ENCODE data around the gene EXOSC5.

EXOSC5 gene

DNA sequence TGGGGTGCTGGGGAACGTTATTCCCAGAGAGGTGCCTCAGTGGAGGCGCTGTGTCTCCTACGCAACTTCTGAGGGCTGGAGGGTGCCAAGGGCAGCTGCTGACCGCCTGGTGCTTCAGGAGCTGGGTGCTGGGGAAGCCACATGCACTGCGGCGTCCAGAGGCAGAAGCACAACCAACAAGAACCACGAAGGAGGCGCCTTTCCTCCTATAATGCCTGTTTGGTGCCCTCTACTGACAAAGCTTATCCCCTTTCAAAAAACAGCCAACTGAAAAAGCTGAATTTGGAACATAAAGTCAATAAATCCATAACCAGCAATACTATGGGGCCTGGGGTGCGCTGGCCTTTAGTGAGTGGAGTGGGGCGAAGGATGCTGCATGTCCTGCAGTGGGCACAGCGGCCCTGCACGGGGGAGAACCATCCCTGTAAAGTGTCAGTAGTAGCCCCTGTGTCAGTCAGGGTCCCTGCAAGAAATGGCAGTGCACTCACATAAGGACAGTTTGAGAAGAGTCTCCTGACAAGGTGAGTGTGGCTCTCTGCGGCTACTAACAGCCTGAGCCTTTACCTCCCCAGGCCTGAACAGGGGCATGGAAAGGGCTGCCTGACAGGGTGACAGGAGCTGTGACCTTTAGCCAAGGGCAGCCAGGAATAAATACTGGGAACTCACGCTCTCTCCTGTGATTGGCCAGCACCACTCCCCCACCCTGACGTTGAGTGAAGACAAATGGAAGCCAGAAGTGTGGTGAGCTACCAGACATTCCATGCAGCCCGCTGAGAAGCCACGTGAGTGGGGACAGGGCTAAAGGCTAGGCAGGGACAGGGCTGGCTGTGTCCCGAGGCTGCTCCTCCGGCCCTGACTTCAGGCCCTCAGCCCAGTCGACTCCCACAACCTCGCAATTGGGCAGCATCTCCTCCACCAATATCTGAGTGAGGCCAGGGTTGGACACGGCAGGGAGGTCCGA, 34.5 kb upstream of the EXOSC5 start:
- no peak for DNase-seq (ENCODE audit: extremely low spot score)
- ChIA-PET POLR2A (interaction anchor here (1.0 to 1.3 kb wide), 2 partner anchors 8 kb away, joined by 3 to 4 read pairs; partner anchors contain the start of gene DMAC2), CTCF (interaction anchor here (0.6 to 0.8 kb wide), 2 partner anchors 16 to 24 kb away, joined by 3 to 4 read pairs; no protein-coding TSS in a partner anchor)
- TF ChIP-seq ZNF384 (IDR thresholded peaks at IDR 0.05) (no peak), L3MBTL2 (conservative IDR thresholded peaks at IDR 0.05) (no peak), LEF1 (IDR thresholded peaks at IDR 0.05; ENCODE audit: borderline replicate concordance) (no peak), NFRKB (IDR thresholded peaks at IDR 0.05) (no peak), FOXK2 (IDR thresholded peaks at IDR 0.05) (no peak), ELF4 (IDR thresholded peaks at IDR 0.05) (no peak), FOXA1 (IDR thresholded peaks at IDR 0.05) (no peak), SP1 (IDR thresholded peaks at IDR 0.05) (no peak), FOXM1 (IDR thresholded peaks at IDR 0.05; ENCODE audit: borderline replicate concordance) (no peak), ARNT (IDR thresholded peaks at IDR 0.05) (no peak), SUZ12 (IDR thresholded peaks at IDR 0.05) (no peak), CTBP1 (IDR thresholded peaks at IDR 0.05; ENCODE audit: borderline replicate concordance) (no peak), HDGF (IDR thresholded peaks at IDR 0.05; ENCODE audit: borderline replicate concordance) (no peak), TARDBP (IDR thresholded peaks at IDR 0.05) (no peak), BHLHE40 (IDR thresholded peaks at IDR 0.05; ENCODE audit: borderline replicate concordance) (no peak)
- TF ChIP-seq, protein P1, sequence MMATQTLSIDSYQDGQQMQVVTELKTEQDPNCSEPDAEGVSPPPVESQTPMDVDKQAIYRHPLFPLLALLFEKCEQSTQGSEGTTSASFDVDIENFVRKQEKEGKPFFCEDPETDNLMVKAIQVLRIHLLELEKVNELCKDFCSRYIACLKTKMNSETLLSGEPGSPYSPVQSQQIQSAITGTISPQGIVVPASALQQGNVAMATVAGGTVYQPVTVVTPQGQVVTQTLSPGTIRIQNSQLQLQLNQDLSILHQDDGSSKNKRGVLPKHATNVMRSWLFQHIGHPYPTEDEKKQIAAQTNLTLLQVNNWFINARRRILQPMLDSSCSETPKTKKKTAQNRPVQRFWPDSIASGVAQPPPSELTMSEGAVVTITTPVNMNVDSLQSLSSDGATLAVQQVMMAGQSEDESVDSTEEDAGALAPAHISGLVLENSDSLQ (IDR thresholded peaks at IDR 0.05): no peak

DNA sequence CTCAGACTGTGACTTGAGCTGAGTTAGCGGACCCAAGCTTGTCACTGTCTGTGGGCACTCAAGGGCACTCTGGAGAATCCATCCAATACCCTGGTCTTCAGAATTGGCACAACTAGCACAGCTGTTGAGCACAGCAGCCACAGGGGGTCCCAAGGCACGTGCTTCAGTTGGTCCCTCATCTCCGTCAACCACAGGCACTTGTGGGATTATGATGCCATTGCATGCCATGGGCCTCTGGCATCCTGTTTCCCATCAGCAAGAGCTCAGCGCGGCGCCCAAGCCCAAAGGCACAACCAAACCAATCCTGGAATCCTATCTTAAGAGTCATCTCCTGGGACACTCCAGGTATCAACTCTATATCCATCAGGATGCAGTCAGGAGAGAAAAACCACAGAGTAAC, 33.8 kb upstream of the EXOSC5 start:
- TF ChIP-seq ARNT (IDR thresholded peaks at IDR 0.05): no peak
- TF ChIP-seq CTBP1 (IDR thresholded peaks at IDR 0.05; ENCODE audit: borderline replicate concordance): no peak
- no peak for TF ChIP-seq FOXM1 (IDR thresholded peaks at IDR 0.05; ENCODE audit: borderline replicate concordance)
- TF ChIP-seq ELF4 (IDR thresholded peaks at IDR 0.05): no peak
- TF ChIP-seq SP1 (IDR thresholded peaks at IDR 0.05): no peak
- TF ChIP-seq BHLHE40 (IDR thresholded peaks at IDR 0.05; ENCODE audit: borderline replicate concordance): no peak
- ChIA-PET POLR2A (interaction anchor here (1.0 to 1.3 kb wide), 2 partner anchors 8 to 9 kb away, joined by 3 to 4 read pairs; partner anchors contain the start of gene DMAC2), CTCF (interaction anchor here (0.6 to 0.8 kb wide), 3 partner anchors 17 to 23 kb away, joined by 3 to 4 read pairs (median 3); no protein-coding TSS in a partner anchor)
- DNase-seq (ENCODE audit: extremely low spot score): no peak

DNA sequence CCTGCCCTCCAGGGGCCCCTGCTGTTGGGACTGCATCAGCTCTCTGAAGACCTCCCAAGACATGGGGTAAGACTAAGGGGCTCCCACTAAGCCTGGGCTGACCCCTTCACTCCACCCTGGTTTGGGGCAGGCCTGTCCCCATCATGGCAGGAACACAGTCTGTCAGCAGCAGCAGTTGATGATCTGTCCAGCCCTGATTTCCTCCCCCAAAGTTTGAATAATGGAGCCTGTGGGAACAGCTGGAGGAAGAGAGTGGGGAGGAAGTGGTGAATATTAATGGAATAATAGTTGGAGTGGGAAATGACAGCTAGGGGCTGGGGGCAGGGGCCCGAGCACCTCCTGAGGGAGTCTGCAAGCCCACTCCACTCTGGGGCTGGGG, 31.3 kb upstream of the EXOSC5 start:
- ChIA-PET CTCF (no interaction called here), POLR2A (interaction anchor here (1.7 to 2.0 kb wide), 2 partner anchors 9 to 11 kb away, joined by 5 to 8 read pairs; partner anchors contain the start of gene DMAC2)
- no peak for TF ChIP-seq L3MBTL2 (conservative IDR thresholded peaks at IDR 0.05)
- no peak for TF ChIP-seq ARNT (IDR thresholded peaks at IDR 0.05)
- no peak for TF ChIP-seq FOXA1 (IDR thresholded peaks at IDR 0.05)
- no peak for TF ChIP-seq LEF1 (IDR thresholded peaks at IDR 0.05; ENCODE audit: borderline replicate concordance)
- no peak for DNase-seq (ENCODE audit: extremely low spot score)

DNA sequence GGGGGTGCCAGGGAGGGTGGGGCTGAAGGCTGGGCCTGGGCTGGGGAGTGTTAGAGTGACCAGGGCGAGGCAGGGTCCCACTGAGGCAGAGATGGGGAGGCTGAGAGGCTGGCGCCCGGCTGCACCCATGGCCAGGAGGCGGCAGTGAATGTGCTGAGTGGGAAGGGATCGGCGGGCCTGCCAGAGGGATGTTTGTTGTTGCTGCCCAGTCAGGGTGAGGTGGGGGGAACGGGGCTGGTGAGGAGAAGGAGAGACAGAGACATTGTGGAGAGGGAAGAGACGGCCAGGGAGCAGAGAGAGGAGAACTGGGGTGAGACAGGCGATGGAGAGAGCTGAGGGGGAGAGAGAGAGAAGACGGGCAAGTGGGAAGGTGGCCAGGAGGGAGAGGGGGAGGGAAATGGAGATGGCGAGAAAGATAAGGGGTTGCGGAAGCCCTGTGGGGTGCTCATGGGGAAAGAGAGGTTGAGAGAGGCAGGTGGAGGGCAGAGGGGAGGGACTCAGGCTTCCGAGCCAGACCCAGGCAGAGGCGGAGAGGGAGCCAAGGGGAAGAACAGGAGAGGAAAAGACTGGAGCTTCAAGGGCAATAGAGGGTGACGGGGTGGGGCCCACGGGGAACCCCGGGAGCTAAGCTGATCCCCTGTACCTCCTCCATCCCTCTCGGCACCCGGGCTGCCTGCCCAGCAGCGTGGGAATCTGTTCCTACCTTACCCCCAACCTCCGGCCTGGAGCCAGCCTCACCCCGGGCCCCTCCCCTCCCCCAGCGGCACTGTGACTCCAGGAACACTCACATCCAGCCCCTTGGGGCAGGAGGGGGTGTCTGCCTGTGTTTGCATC, 30.7 kb upstream of the EXOSC5 start:
- CTCF ChIA-PET: no interaction called here
- no peak for DNase-seq (ENCODE audit: extremely low spot score)
- POLR2A ChIA-PET: interaction anchor here (1.1 to 2.0 kb wide), 4 partner anchors 10 to 13 kb away, joined by 3 to 9 read pairs (median 6); partner anchors contain the start of gene DMAC2
- TF ChIP-seq ZNF384 (IDR thresholded peaks at IDR 0.05) (no peak), SP1 (IDR thresholded peaks at IDR 0.05) (no peak), ELF4 (IDR thresholded peaks at IDR 0.05) (no peak), NFRKB (IDR thresholded peaks at IDR 0.05) (no peak), BHLHE40 (IDR thresholded peaks at IDR 0.05; ENCODE audit: borderline replicate concordance) (no peak)
- TF ChIP-seq, protein P1 (IDR thresholded peaks at IDR 0.05): no peak

DNA sequence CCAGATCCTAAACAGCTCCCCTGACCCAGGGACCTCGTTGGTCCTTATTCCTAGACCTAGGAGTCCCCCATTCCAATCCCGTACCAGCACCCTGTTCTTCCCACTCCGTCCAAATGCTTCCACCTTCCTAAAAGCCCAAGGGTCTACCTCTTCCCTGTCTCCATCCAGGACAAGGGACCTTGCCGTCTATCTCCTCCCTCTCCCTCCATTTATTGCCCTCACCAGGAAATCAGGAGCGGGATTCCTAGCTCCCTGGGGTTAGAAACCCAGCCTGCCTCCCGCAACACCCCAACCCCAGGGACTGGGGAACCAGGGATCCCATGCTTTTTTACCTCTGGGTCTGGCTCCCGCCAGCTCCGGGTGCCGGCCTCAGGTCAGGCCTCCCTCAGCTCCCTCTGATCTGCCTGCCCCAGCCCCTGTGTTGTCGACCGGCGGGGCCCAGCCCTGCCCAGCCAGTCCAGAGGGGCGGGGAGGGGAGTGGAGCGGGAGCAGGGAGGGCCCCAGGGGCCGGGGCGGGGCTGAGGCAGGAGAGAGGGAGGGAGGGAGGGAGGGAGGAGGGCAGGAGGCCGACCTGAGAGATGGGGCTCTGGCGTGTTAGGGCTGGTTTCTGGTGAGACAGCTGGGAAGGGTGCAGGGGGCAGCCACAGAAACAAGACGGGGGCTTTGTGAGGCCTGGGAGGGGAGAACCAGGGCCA, 29.9 kb upstream of the EXOSC5 start, which contains the start of gene B3GNT8:
TSS of gene B3GNT8 (minus strand) at position 423 of the 695 bp plus-strand sequence. CDS start 596 bp downstream, outside the sequence.
- TF ChIP-seq FOXM1 (IDR thresholded peaks at IDR 0.05; ENCODE audit: borderline replicate concordance) (no peak), NFRKB (IDR thresholded peaks at IDR 0.05) (no peak), ELF4 (IDR thresholded peaks at IDR 0.05) (no peak), LEF1 (IDR thresholded peaks at IDR 0.05; ENCODE audit: borderline replicate concordance) (no peak), ZNF384 (IDR thresholded peaks at IDR 0.05) (no peak), TARDBP (IDR thresholded peaks at IDR 0.05) (no peak), L3MBTL2 (conservative IDR thresholded peaks at IDR 0.05) (no peak)
- TF ChIP-seq, protein P1 (IDR thresholded peaks at IDR 0.05): no peak
- ChIA-PET POLR2A (interaction anchor here (1.1 kb wide), 2 partner anchors 12 to 13 kb away, joined by 3 to 9 read pairs; partner anchors contain the start of gene DMAC2), CTCF (no interaction called here)
- DNase-seq (ENCODE audit: extremely low spot score): peak; percentile 78

Data from HEK293T (cell line).